H9 (cell line): ENCODE data around the gene BACE2. TPM values are rescaled to one million over a fixed set of nuclear protein-coding genes. Genes with fewer than 3 reads are reported as not detected.

Experiments
- DNase-seq: peaks from one replicate; pipeline ENCODE4 v3.0.0-alpha.2; 2017
- H2AFZ ChIP-seq: one replicate; pipeline ENCODE4 v1.6.1; 2013; ENCODE audit warnings: mild to moderate bottlenecking, low read length, control low read depth, moderate library complexity
- H2AK5ac ChIP-seq: 2 replicates; pipeline ENCODE4 v1.6.1; 2013; ENCODE audit warnings: low read length, control low read depth, mixed read lengths; ENCODE audit not compliant: insufficient read length
- H2BK120ac ChIP-seq: one replicate; pipeline ENCODE4 v1.6.1; 2013; ENCODE audit warnings: low read depth, mild to moderate bottlenecking, low read length, control low read depth, inconsistent platforms; ENCODE audit not compliant: poor library complexity, severe bottlenecking
- H2BK12ac ChIP-seq: 2 replicates; pipeline ENCODE4 v1.6.1; 2013; ENCODE audit warnings: low read length, control low read depth, mixed read lengths, low read depth; ENCODE audit not compliant: insufficient read length
- H2BK15ac ChIP-seq: 2 replicates; pipeline ENCODE4 v1.6.1; 2013; ENCODE audit warnings: low read depth, low read length, control low read depth
- H2BK20ac ChIP-seq: one replicate; pipeline ENCODE4 v1.6.1; 2013; ENCODE audit warnings: low read depth, mild to moderate bottlenecking, low read length, control low read depth, inconsistent platforms; ENCODE audit not compliant: poor library complexity, severe bottlenecking
- H2BK5ac ChIP-seq: 2 replicates; pipeline ENCODE4 v1.6.1; 2013; ENCODE audit warnings: low read length, control low read depth, mixed read lengths; ENCODE audit not compliant: insufficient read length
- H3K14ac ChIP-seq: 2 replicates; pipeline ENCODE4 v1.6.1; 2013; ENCODE audit warnings: low read length, control low read depth; ENCODE audit not compliant: insufficient read depth
- H3K18ac ChIP-seq: 2 replicates; pipeline ENCODE4 v1.6.1; 2013; ENCODE audit warnings: low read depth, mild to moderate bottlenecking, mixed read lengths, low read length, control low read depth; ENCODE audit not compliant: insufficient read length
- H3K23ac ChIP-seq: 2 replicates; pipeline ENCODE4 v1.6.1; 2013; ENCODE audit warnings: low read length, control low read depth, mixed read lengths, low read depth; ENCODE audit not compliant: insufficient read length
- H3K23me2 ChIP-seq: 2 replicates; pipeline ENCODE4 v1.6.1; 2013; ENCODE audit warnings: low read depth, mild to moderate bottlenecking, mixed read lengths, low read length, control low read depth; ENCODE audit not compliant: insufficient read length, poor library complexity, severe bottlenecking
- H3K27ac ChIP-seq: 2 replicates; pipeline ENCODE4 v1.5.1; 2013; ENCODE audit warnings: low read length, control low read depth, mixed read lengths, low read depth; ENCODE audit not compliant: insufficient read length
- H3K27me3 ChIP-seq: 2 replicates; pipeline ENCODE4 v1.6.1; 2013; ENCODE audit warnings: low read length, control low read depth, inconsistent platforms; ENCODE audit not compliant: insufficient read depth
- H3K4ac ChIP-seq: 2 replicates; pipeline ENCODE4 v1.6.1; 2013; ENCODE audit warnings: low read depth, mild to moderate bottlenecking, control low read depth, inconsistent platforms, low read length, moderate library complexity
- H3K4me1 ChIP-seq: 2 replicates; pipeline ENCODE4 v1.6.1; 2013; ENCODE audit warnings: low read length, control low read depth, inconsistent platforms; ENCODE audit not compliant: insufficient read depth
- H3K4me2 ChIP-seq: 2 replicates; pipeline ENCODE4 v1.6.1; 2013; ENCODE audit warnings: low read length, control low read depth, mixed read lengths; ENCODE audit not compliant: insufficient read length, insufficient read depth
- H3K56ac ChIP-seq: 2 replicates; pipeline ENCODE4 v1.6.1; 2013; ENCODE audit warnings: low read depth, mild to moderate bottlenecking, mixed read lengths, low read length, control low read depth; ENCODE audit not compliant: insufficient read length
- H3K79me1 ChIP-seq: 2 replicates; pipeline ENCODE4 v1.6.1; 2013; ENCODE audit warnings: low read depth, mild to moderate bottlenecking, moderate library complexity, low read length, control low read depth, inconsistent platforms; ENCODE audit not compliant: insufficient read depth, poor library complexity, severe bottlenecking
- H3K79me2 ChIP-seq: 2 replicates; pipeline ENCODE4 v1.6.1; 2013; ENCODE audit warnings: low read length, control low read depth, inconsistent platforms; ENCODE audit not compliant: insufficient read depth
- H3K9ac ChIP-seq: 2 replicates; pipeline ENCODE4 v1.6.1; 2013; ENCODE audit warnings: low read length, control low read depth, mixed read lengths; ENCODE audit not compliant: insufficient read length; ENCODE audit errors: extremely low read depth
- H3K9me3 ChIP-seq: one replicate; pipeline ENCODE4 v1.6.1; 2013; ENCODE audit warnings: low read depth, low read length, inconsistent platforms; ENCODE audit not compliant: control insufficient read depth
- H3T11ph ChIP-seq: one replicate; pipeline ENCODE4 v1.6.1; 2013; ENCODE audit warnings: mild to moderate bottlenecking, low read length, control low read depth, inconsistent platforms
- H4K20me1 ChIP-seq: one replicate; pipeline ENCODE4 v1.6.1; 2013; ENCODE audit not compliant: control insufficient read depth, insufficient read length, insufficient read depth
- H4K5ac ChIP-seq: 2 replicates; pipeline ENCODE4 v1.6.1; 2013; ENCODE audit warnings: low read depth, mild to moderate bottlenecking, mixed read lengths, low read length, control low read depth; ENCODE audit not compliant: insufficient read length
- H4K8ac ChIP-seq: replicated peaks from 2 replicates; pipeline ENCODE4 v1.6.1; 2013; ENCODE audit warnings: low read length, control low read depth, mixed read lengths, low read depth; ENCODE audit not compliant: insufficient read length
- H4K91ac ChIP-seq: 2 replicates; pipeline ENCODE4 v1.6.1; 2013; ENCODE audit warnings: low read depth, mild to moderate bottlenecking, moderate library complexity, mixed read lengths, low read length, control low read depth; ENCODE audit not compliant: insufficient read length
- H3K27ac Mint-ChIP-seq, 3 experiments: 2 replicates in 2 of 3; 3 replicates in 1 of 3; pipeline ENCODE4 v1.8.0; 2020 to 2021; ENCODE audit warnings: mixed read lengths in 3 of 3, mild to moderate bottlenecking in 1 of 3, moderate library complexity in 1 of 3
- H3K27me3 Mint-ChIP-seq: 2 replicates; pipeline ENCODE4 v1.8.0; 2021; ENCODE audit warnings: low read depth, mild to moderate bottlenecking, moderate library complexity, mixed read lengths
- H3K36me3 Mint-ChIP-seq, 3 experiments: 2 replicates in 2 of 3; 3 replicates in 1 of 3; pipeline ENCODE4 v1.8.0; 2020 to 2021; ENCODE audit warnings: low read depth in 3 of 3, mixed read lengths in 3 of 3; ENCODE audit not compliant: insufficient read depth in 1 of 3
- H3K4me1 Mint-ChIP-seq, 2 experiments: 2 replicates each; pipeline ENCODE4 v1.8.0; 2020; ENCODE audit warnings: mixed read lengths in 2 of 2
- H3K4me3 Mint-ChIP-seq, 2 experiments: 2 replicates in 1 of 2; 3 replicates in 1 of 2; pipeline ENCODE4 v1.8.0; 2020 to 2021; ENCODE audit warnings: mild to moderate bottlenecking in 2 of 2, mixed read lengths in 2 of 2, moderate library complexity in 1 of 2
- H3K9me3 Mint-ChIP-seq, 2 experiments: 2 replicates in 1 of 2; 3 replicates in 1 of 2; pipeline ENCODE4 v1.8.0; 2020; ENCODE audit warnings: mild to moderate bottlenecking in 2 of 2, mixed read lengths in 2 of 2, moderate library complexity in 1 of 2
- CTCF ChIP-seq: fragments of 200-600 bp; sonication (generic); conservative IDR thresholded peaks from 3 replicates; pipeline ENCODE4 v1.8.0; 2021; ENCODE audit warnings: antibody characterized with exemption, mild to moderate bottlenecking
- WGBS: extraction: QIAGEN DNeasy Blood & Tissue Kit; methylation state at CpG from one replicate; pipeline ENCODE4 v1.1.7; 2013; ENCODE audit warnings: missing lambda C conversion rate, low lambda C conversion rate, mixed read lengths; ENCODE audit not compliant: insufficient read length; ENCODE audit errors: extremely low coverage; 5-methylcytosine and 5-hydroxymethylcytosine counted together
- total RNA-seq: library from RNA; stranded (reverse); gene quantifications from 2 replicates; pipeline ENCODE4 v1.2.1, GENCODE V29; 2021

The BACE2 gene
- total RNA-seq, 1 experiment from 2014 or later, result 8.0 TPM

GRCh38 chr21:41204736-41205135 is 36.8 kb downstream of the BACE2 start:
- Histone ChIP-seq H3K4ac (no peak overlapping the region), H3K4me1 (no peaks in the 10 kb centered on the region), H3K79me2 (no peaks in the 10 kb centered on the region), H4K91ac (no peak overlapping the region), H2AK5ac (no peak overlapping the region), H4K20me1 (no peaks in the 10 kb centered on the region), H2BK20ac (no peak overlapping the region), H3K56ac (no peak overlapping the region), H3K23ac (no peak overlapping the region), H4K5ac (no peak overlapping the region), H2BK120ac (no peak overlapping the region), H4K8ac (no peak overlapping the region), H3K27ac (no peak overlapping the region), H3K9ac (no peak overlapping the region), H3K27me3 (no peaks in the 10 kb centered on the region), H3K4me2 (no peak overlapping the region), H3K18ac (no peak overlapping the region), H3K9me3 (no peaks in the 10 kb centered on the region), H3T11ph (no peak overlapping the region), H2BK5ac (no peak overlapping the region), H3K14ac (no peak overlapping the region), H2AFZ (no peak overlapping the region), H2BK15ac (no peak overlapping the region), H2BK12ac (no peak overlapping the region), H3K23me2 (no peaks in the 10 kb centered on the region), H3K79me1 (no peaks in the 10 kb centered on the region)
- H3K27ac Mint-ChIP-seq, result no peak overlapping the region
- no peak for TF ChIP-seq CTCF
- peaks cover 1% of the 10 kb centered on the region; the same call in 1 of the 2 replicates for H3K27me3 Mint-ChIP-seq
- WGBS, result no CpG with 5 or more reads among the region's 3 CpGs
- no peaks in the 10 kb centered on the region for H3K9me3 Mint-ChIP-seq
- H3K4me1 Mint-ChIP-seq, result peaks cover 0 to under 1% of the 10 kb centered on the region in 2 experiments; a peak in 3 of 4 replicates
- H3K4me3 Mint-ChIP-seq, result no peak overlapping the region
- DNase-seq, result no peak
- H3K36me3 Mint-ChIP-seq, result no peaks in the 10 kb centered on the region
